CD4-positive, alpha-beta T cell treated with Interleukin-17A for 1 hour (primary cell): ENCODE measurements around the gene KCNK18.

Experiments
- DNase-seq: peaks from one replicate; pipeline ENCODE4 v3.0.0-alpha.2; 2020

Gene KCNK18

GRCh38 chr10:117197189-117197588 lies at the start of gene KCNK18:
Gene KCNK18 (plus strand): TSS chr10:117197489. CDS start chr10:117197489, 0 bp downstream.
- no peak for DNase-seq

DNA sequence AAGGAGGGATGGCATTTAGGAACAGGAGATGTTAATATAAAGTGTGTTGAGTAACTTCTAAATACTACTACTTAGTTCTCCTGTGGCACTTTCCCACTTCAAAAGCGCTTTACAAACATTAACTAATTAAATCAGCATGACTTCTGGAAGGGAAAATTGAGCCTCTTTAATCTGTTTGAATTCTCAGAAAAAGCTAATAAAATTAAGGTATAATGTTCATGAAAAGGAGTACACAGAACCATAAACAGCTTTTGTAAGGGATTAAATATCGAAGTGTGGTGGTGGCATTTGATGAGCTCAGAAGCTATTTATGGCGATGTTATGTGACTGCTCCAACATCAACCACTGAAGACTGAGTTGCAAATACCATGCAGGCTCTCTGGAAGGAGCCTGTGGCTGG lies 49.0 kb upstream of the KCNK18 start:
- DNase-seq = no peak

- DNase-seq = no peak
Measured at GRCh38 chr10:117152668-117153067, 44.6 kb upstream of the KCNK18 start.

DNA sequence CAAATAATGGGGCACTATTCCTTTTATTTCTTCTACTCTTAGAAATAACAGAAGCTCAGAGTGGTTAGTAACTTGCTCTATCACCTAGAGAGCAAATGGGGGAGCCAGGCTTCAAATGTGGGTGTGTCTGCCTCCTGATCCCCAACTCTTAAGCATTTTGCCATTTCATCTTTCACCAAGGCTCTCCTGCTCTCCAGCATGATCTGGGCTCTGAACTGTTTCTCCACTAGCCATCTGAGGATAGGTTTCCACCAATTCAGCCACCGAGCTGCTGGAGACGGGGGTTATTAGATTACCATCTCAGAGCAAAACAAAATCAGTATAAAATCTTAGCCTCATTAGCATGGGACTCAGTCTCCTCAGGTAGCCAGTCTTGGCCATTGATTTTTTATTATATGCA lies 39.0 kb upstream of the KCNK18 start:
- DNase-seq = no peak

GRCh38 chr10:117159390-117159789 lies 37.9 kb upstream of the KCNK18 start:
- DNase-seq = no peak

- DNase-seq = no peak
Measured at GRCh38 chr10:117160567-117160966, 36.7 kb upstream of the KCNK18 start.

- DNase-seq = no peak
Measured at GRCh38 chr10:117161386-117162033, 35.8 kb upstream of the KCNK18 start.

GRCh38 chr10:117162093-117163060 lies 34.9 kb upstream of the KCNK18 start:
- no peak for DNase-seq

DNA sequence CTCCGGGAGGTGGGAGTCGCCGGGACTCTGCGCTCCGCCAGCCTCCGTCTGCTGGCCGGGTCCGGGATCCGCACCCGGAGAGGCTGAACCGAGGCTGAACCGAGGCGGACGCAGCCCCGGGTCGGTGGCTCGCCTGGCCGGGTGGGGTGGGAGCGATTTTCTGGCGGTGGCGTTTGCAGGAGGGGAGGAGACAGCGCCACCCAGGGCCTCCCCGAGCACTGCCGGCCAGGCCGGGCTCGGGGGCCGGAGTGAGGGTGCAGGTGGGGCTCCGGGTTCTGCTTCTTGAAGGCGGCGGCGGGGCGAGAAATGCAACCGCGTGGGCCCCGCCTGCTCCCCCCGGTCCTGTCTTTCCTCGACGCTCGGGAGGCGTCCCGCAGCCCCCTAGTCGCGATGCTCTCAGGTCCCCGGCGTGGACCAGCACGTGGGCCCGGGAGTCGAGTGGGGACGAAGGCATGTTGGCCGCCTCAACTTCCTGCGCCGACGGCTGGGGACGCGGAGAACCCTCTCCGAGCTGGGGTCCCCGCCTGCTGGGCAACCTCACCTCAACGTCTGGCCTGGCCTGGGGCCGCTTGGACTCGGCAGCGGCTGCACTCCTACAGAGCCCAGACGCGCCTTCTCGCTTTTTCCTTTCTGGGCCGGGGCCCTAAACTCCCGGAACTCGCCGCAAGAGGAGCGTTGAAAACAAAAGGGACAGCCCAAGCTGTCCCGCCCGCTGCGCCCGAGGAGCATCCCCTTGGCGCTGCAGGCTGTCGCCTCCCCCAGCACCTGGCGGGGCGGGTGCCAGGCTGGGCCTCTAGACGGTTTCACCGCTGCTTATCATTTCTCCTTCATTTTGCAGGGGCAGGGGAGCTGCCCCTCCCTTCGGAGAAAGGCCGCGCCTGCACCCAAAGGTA lies 34.0 kb upstream of the KCNK18 start:
- DNase-seq = no peak

- DNase-seq = no peak
Measured at GRCh38 chr10:117163954-117164548, 33.2 kb upstream of the KCNK18 start.

DNA sequence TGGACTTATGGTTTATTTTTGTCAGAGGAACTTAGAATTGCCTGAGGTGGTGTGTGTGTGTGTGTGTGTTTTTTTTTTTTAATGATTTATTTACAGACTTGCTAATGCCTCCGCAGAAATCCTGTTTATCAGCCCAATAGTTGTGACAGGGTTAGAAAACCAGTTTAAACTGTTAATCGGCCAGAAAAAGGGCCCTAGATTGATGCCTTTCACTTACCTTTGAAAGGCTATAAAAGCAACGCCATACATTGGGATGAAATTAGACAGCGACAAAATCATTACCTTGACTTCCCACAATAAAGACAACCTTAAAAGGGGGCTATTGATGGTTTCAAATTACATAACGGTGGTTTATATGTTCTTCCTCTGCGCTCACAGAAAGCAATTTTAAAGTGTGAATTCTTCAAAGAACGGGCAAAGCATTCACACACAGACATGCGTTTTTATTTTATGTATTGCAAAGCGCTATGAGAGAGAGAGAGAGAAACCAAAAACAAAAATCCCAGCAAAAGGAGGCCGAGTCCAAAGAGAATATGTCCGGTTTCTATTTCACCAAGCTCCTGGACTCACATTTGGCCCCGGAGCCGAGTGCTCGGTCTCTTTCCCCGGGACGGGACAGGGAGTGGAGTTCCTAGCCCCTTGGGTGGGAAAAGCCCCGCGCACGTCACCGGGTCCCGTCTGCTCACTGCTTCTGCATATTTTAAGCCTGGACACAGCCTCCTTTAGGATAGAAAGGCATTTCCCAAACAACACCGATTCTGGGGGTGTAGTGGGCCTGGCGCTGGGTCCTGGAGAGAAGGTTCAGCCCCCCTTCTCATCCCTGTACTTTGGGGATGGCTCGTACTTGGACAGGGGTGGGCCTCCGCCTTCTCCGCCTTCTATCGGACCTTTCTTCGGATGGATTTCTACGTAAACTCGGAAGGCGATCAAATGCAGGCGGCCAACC lies 32.4 kb upstream of the KCNK18 start:
- DNase-seq = no peak

DNA sequence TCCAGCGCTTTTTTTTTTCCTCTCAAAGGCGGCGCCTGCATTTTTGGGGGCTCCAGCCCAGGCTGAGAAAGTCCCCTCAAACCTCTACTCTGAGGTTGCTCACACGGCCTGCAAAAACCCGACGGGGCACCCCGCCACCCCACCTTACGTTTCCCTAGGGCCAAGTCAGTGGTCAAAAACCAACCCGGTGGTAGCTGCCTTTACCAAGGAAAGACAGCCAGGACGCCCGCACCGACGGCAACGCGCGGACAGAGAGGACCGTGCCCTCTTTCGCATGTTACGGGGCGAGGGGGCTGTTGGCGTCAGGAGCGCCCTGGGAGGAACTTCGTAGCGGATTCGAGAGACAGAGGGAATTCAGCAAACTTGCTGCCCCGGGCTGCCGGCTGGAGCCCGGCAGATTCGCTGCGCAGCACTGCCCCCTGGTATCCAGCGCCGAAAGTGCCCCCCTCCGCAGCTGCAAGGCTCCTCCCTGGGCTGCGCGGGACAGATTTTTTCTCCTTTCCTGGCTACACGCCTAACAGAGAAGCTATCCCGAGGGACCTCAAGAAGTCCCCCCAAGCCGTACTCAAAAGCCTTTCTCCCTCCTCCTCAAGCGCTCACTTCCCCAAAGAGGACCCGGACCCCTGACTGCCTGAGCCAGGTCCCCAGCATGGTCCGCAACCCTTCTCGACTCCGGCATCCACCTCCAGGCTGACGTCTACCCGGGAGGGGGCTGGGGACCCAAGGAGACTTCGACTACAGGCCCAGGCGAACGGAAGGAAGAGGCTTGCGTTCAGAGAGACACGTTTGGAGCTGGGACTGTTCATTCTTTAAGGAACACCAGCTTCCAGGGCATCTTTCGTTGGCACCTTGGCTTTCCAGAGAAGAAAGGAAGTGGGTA lies 31.5 kb upstream of the KCNK18 start:
- peak; percentile 8 for DNase-seq

DNA sequence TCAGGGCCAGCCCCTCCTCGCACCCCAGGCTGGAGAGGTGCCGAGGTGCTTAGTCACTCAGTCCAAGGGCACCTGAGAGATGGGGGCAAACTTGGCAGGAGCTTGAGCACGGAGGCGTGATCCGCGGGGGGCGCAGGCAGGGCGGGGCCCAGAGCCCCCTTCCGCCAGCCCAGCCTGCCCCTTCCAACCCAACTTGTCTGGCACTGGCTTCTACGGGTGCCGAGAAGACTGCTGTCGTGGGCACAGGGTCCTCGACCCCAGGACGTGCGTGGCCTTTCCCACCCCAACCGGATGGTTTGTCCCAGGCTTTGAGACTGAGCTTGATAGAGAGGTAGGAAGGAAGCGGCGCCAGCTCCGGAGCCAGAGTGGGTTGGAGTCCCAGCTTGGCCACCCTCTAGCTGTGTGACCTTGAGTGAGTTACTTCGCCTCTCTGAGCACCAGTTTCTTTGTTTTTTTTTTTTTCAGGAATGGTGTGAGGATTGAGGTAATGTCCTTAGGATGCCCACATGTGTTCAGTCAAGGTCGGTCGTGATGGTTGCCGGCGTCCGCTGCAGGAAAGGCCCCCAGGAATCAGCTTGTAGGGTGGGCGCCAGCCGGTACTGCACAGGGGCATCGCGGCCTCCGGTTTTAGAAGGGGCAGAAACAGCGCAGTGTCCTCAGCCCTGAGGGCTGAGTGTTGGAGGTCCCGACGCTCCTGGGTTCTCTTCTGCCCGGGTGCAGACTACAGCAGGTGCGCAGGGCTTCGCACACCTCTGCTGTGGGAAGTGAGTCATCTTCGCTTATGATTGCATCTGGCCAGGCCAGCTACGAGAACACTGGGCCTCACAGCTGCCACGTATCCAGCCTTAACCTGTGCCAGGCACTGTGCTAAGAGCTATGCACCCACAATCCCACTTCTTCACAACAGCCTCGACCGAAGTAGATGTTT lies 30.6 kb upstream of the KCNK18 start:
- DNase-seq = no peak

DNA sequence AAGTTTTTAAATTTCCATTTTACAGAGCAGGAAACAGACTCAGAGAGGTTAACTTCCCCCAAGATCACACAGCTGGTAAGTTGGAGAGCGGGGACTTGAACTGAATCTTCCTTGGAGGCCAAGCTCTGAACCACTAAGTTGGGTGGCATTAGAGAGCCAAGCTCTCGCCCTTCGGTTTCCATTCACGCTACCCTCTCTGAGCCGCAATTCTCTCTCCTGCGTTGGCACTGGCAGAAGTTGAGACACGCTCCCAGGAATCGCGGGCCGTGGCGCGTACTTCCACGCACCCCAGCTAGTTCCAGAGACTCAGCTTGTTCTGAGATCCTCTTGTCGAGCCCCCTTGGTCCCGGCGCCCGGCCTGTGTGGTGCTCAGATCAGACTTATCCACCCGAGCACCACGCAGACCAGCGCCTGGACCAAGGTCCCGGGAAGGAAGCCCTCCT lies 29.9 kb upstream of the KCNK18 start:
- no peak for DNase-seq

- DNase-seq = peak; percentile 63
Measured at GRCh38 chr10:117167789-117168674, 29.3 kb upstream of the KCNK18 start.

GRCh38 chr10:117168729-117169128 lies 28.6 kb upstream of the KCNK18 start:
- DNase-seq = no peak

DNA sequence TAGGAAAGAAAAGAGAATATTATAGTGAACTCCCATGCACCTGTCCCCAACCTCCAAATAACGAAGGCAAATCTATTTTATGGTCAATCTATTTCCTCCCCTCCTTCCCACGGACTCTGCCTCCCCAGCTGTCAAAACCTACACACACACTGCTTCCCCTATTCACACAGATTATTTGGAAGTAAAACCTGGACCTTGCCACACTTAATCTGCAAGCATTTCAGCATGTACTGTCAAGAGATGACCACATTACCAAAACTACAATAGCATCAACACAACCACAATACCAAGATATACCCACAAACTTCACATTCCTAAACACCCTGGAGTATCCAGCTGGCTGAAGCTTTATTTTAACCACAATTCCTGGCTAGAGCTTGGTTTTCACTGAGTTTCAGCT lies 27.8 kb upstream of the KCNK18 start:
- DNase-seq = no peak

GRCh38 chr10:117170244-117170643 lies 27.0 kb upstream of the KCNK18 start:
- no peak for DNase-seq
